Mesodermal cell (in vitro differentiated cells): Measurements from ENCODE around the gene ANKMY1.
A peak's percentile ranks its signal among the peaks of the same experiment; 100 is the strongest.

Experiments
- H3K27ac ChIP-seq: 2 replicates; pipeline ENCODE4 v1.7.0; 2013; ENCODE audit warnings: mild to moderate bottlenecking, low read depth, low read length, moderate library complexity; ENCODE audit not compliant: severe bottlenecking
- H3K36me3 ChIP-seq: 2 replicates; pipeline ENCODE4 v1.7.1; 2013; ENCODE audit warnings: mild to moderate bottlenecking, low read length, moderate library complexity; ENCODE audit not compliant: control insufficient read depth, insufficient read depth
- H3K4me1 ChIP-seq: one replicate; pipeline ENCODE4 v1.7.1; 2013; ENCODE audit warnings: mild to moderate bottlenecking, low read length; ENCODE audit not compliant: insufficient read depth, control insufficient read depth, poor library complexity, severe bottlenecking
- H3K4me3 ChIP-seq: 2 replicates; pipeline ENCODE4 v1.7.0; 2013; ENCODE audit warnings: low read length, control low read depth, mild to moderate bottlenecking; ENCODE audit not compliant: insufficient read depth, poor library complexity, severe bottlenecking; ENCODE audit errors: extremely low read depth
- H3K9me3 ChIP-seq: 2 replicates; pipeline ENCODE4 v1.7.1; 2013; ENCODE audit warnings: mild to moderate bottlenecking, low read length, moderate library complexity; ENCODE audit not compliant: control insufficient read depth
- WGBS, 2 experiments: methylation state at CpG; one replicate each; pipeline ENCODE4 v1.1.5; 2013; ENCODE audit warnings: missing lambda C conversion rate in 2 of 2; ENCODE audit not compliant: insufficient coverage in 2 of 2; 5-methylcytosine and 5-hydroxymethylcytosine counted together

The ANKMY1 gene

GRCh38 chr2:240594511-240595380 lies 37.0 kb upstream of the ANKMY1 start:
- peaks cover 47% of the 10 kb centered on the region for H3K36me3 ChIP-seq
- 93 to 97% methylated on average over 26 to 34 of the region's 34 CpGs for WGBS, 2 experiments
- no peak overlapping the region for H3K27ac ChIP-seq
- no peak overlapping the region for H3K4me3 ChIP-seq
- H3K4me1 ChIP-seq, result peaks cover 11% of the 10 kb centered on the region
- no peaks in the 10 kb centered on the region for H3K9me3 ChIP-seq

GRCh38 chr2:240593703-240594451 lies 36.1 kb upstream of the ANKMY1 start:
- 93 to 97% methylated on average over 14 to 18 of the region's 19 CpGs for WGBS, 2 experiments
- Histone ChIP-seq H3K4me1 (peaks cover 11% of the 10 kb centered on the region), H3K36me3 (peaks cover 53% of the 10 kb centered on the region), H3K9me3 (no peaks in the 10 kb centered on the region), H3K4me3 (no peak overlapping the region), H3K27ac (no peak overlapping the region)

- peaks cover 48% of the 10 kb centered on the region for H3K36me3 ChIP-seq
- no peak overlapping the region for H3K4me3 ChIP-seq
- H3K9me3 ChIP-seq, result no peaks in the 10 kb centered on the region
- H3K4me1 ChIP-seq, result peaks cover 12% of the 10 kb centered on the region
- no peak overlapping the region for H3K27ac ChIP-seq
- WGBS, 2 experiments, result 94 to 96% methylated on average over 10 to 20 of the region's 20 CpGs
Observed at GRCh38 chr2:240593026-240593702, 35.4 kb upstream of the ANKMY1 start.

- Histone ChIP-seq H3K9me3 (no peaks in the 10 kb centered on the region), H3K4me3 (no peak overlapping the region), H3K36me3 (peaks cover 39% of the 10 kb centered on the region), H3K4me1 (peaks cover 16% of the 10 kb centered on the region), H3K27ac (no peak overlapping the region)
- 95 to 96% methylated on average over 13 of the region's 13 CpGs for WGBS, 2 experiments
Observed at GRCh38 chr2:240591784-240592183, 34.0 kb upstream of the ANKMY1 start.

- 71 to 100% methylated on average over 1 to 2 of the region's 6 CpGs for WGBS, 2 experiments
- Histone ChIP-seq H3K4me3 (no peak overlapping the region), H3K9me3 (no peaks in the 10 kb centered on the region), H3K36me3 (peaks cover 36% of the 10 kb centered on the region), H3K4me1 (peaks cover 16% of the 10 kb centered on the region), H3K27ac (no peak overlapping the region)
Observed at GRCh38 chr2:240591226-240591625, 33.4 kb upstream of the ANKMY1 start.

- H3K9me3 ChIP-seq, result no peaks in the 10 kb centered on the region
- H3K27ac ChIP-seq, result peak overlapping the region; percentile 2
- H3K4me3 ChIP-seq, result no peak overlapping the region
- WGBS, 2 experiments, result 93 to 98% methylated on average over 19 to 21 of the region's 21 CpGs
- peaks cover 16% of the 10 kb centered on the region for H3K4me1 ChIP-seq
- peaks cover 31% of the 10 kb centered on the region for H3K36me3 ChIP-seq
Observed at GRCh38 chr2:240590681-240591111, 32.9 kb upstream of the ANKMY1 start.

- H3K27ac ChIP-seq, result no peak overlapping the region
- peaks cover 34% of the 10 kb centered on the region for H3K36me3 ChIP-seq
- no peak overlapping the region for H3K4me3 ChIP-seq
- WGBS, 2 experiments, result 88 to 92% methylated on average over 13 to 16 of the region's 16 CpGs
- H3K4me1 ChIP-seq, result peaks cover 22% of the 10 kb centered on the region
- H3K9me3 ChIP-seq, result no peaks in the 10 kb centered on the region
Observed at GRCh38 chr2:240589850-240590525, 32.2 kb upstream of the ANKMY1 start.

GRCh38 chr2:240589375-240589774 lies 31.6 kb upstream of the ANKMY1 start:
- peaks cover 40% of the 10 kb centered on the region for H3K36me3 ChIP-seq
- peaks cover 29% of the 10 kb centered on the region for H3K4me1 ChIP-seq
- no peaks in the 10 kb centered on the region for H3K9me3 ChIP-seq
- 86 to 89% methylated on average over 12 to 14 of the region's 14 CpGs for WGBS, 2 experiments
- no peak overlapping the region for H3K4me3 ChIP-seq
- H3K27ac ChIP-seq, result no peak overlapping the region

GRCh38 chr2:240588669-240589068 lies 30.9 kb upstream of the ANKMY1 start:
- H3K4me1 ChIP-seq, result peaks cover 30% of the 10 kb centered on the region
- H3K4me3 ChIP-seq, result no peak overlapping the region
- no peaks in the 10 kb centered on the region for H3K9me3 ChIP-seq
- WGBS, 2 experiments, result 94 to 95% methylated on average over 4 of the region's 4 CpGs
- peaks cover 41% of the 10 kb centered on the region for H3K36me3 ChIP-seq
- H3K27ac ChIP-seq, result no peak overlapping the region

GRCh38 chr2:240588006-240588655 lies 30.3 kb upstream of the ANKMY1 start:
- peak overlapping the region; percentile 98 for H3K4me3 ChIP-seq
- no peak overlapping the region for H3K27ac ChIP-seq
- no peaks in the 10 kb centered on the region for H3K9me3 ChIP-seq
- H3K4me1 ChIP-seq, result peaks cover 35% of the 10 kb centered on the region
- H3K36me3 ChIP-seq, result peaks cover 42% of the 10 kb centered on the region
- 92 to 96% methylated on average over 7 to 9 of the region's 10 CpGs for WGBS, 2 experiments
